ENCODE results near the gene TMEM9B.
"Not testable (repeated sequence)": the region's sequence is repeated elsewhere in the genome, so short reads cannot be mapped to it uniquely, and the experiment has no call there.

The TMEM9B gene

GRCh38 chr11:8973121-8973520 lies 8.9 kb upstream of the TMEM9B start:
- no peak for DNase-seq (ENCODE audit: low spot score)

GRCh38 chr11:8971924-8972316 lies 7.7 kb upstream of the TMEM9B start:
- DNase-seq (ENCODE audit: low spot score) = no peak

- no peak for DNase-seq (ENCODE audit: low spot score)
These were observed 7.1 kb upstream of the TMEM9B start for GRCh38 chr11:8971196-8971923.

DNA sequence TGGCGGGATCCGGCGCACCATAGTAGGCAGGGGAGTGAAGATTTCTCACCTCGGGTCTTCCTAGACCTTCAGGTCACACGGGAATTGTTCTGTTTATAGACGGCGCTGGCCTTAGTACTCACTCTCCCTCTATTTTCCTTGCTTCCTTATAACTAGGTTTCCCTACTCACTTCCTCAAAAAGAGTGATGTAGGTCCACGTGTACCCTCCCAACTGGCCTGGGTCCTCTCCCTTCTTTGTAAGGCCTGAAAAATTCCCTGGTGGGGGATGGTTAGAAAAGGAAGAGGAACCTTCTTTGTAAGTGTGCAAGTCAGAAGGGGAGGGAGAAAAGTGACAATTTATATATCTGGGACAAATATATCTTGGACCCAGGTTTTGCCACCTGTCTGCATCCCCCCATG lies 2.9 kb upstream of the TMEM9B start:
- DNase-seq (ENCODE audit: low spot score) = no peak

DNA sequence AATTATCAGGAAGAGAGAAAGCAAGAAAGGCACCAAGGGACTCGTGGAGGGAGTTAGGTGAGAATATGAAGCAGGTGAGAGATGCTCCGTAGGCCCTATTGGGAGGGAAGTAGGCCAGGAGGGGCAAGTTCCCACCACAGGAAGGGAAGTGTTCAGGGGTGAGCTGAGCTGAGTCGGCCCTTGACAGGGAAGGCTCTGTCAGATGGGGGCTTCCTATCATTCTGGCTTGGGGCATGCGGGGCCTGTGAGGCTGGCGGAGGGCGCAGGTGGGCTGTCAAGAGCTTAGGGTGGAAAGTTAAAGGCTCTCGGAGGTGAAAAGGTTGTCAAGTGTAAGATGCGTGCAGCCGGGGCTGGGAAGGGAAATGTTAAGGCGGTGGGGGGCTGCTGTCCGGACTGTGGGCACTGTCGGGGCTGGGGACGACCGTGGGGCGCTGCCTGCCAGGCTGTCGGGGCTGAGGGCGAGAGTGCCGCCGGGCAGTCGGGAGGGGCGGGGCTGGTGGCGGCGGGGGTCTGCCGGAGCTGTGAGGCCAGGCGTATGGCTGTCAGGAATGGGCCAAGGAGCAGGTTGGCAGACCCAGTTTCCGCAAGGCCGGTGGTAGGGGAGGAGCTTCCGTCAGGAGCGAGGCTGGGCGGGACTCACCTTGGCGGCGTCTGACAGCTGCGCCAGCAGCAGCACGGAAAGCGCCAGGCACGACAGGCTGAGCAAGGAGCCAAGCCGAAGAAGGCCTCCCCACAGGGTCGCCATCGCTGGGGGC lies 496 bp downstream of the TMEM9B start:
- DNase-seq (ENCODE audit: low spot score) = peak; percentile 77

DNA sequence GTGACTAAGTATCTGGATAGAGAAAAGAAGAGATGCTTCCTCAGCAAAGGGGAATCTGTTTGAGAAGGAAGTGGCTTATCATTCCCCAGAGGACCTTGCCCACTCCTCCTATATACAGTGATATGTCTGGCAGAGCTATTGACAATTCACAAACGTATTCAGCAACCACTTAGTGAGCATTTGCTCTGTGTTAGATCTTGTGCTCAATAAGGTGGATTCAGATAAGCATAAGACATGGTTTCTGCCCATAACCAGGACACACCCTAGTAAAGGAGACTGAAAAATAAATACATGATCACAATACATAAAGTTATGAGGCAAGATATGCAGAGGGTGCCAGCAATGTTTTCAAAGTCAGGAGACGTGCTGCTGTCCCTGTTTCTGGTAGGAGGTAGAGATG lies 1.4 kb downstream of the TMEM9B start:
- no peak for DNase-seq (ENCODE audit: low spot score)

- no peak for DNase-seq (ENCODE audit: low spot score)
These were observed 2.8 kb downstream of the TMEM9B start for GRCh38 chr11:8961401-8961800.

- DNase-seq (ENCODE audit: low spot score) = peak; percentile 88
These were observed 4.6 kb downstream of the TMEM9B start for GRCh38 chr11:8959546-8960166.

DNA sequence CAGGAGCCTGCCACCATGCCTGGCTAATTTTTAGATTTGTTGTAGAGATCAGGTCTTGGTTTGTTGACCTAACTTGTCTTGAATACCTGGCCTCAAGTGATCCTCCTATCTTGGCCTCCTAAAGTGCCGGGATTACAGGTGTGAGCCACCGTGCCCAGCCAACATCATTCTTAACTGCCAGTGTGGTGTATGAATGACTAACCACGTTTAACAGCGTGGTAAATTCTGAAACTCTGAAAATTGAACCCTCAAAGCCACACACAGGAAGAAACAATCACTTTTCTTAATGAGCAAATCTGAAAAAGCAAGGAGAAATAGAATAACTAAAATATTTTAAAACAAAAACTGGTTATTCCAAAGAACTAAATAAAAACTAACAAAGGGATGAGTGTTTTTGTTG lies 7.4 kb downstream of the TMEM9B start:
- no peak for DNase-seq (ENCODE audit: low spot score)

DNA sequence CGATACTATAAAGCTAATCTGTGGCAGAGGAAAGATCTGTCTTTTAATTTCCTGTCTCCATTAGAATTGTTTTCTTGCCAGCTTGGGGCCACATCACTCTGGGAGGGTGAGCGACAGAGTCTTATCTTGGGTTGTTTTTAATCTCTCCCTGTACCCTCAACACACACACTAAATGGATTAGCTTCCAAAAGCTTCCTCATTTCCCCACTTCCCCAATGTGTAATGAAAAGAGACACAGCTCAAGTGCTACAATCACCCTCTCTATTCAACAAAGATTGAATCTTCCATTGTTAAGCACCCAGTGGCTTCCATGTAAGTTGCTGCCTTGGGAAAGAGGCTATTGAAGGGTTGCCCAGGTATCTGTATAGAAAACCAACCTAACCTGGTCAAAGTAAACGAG lies 15.4 kb downstream of the TMEM9B start:
- DNase-seq (ENCODE audit: low spot score) = no peak

DNA sequence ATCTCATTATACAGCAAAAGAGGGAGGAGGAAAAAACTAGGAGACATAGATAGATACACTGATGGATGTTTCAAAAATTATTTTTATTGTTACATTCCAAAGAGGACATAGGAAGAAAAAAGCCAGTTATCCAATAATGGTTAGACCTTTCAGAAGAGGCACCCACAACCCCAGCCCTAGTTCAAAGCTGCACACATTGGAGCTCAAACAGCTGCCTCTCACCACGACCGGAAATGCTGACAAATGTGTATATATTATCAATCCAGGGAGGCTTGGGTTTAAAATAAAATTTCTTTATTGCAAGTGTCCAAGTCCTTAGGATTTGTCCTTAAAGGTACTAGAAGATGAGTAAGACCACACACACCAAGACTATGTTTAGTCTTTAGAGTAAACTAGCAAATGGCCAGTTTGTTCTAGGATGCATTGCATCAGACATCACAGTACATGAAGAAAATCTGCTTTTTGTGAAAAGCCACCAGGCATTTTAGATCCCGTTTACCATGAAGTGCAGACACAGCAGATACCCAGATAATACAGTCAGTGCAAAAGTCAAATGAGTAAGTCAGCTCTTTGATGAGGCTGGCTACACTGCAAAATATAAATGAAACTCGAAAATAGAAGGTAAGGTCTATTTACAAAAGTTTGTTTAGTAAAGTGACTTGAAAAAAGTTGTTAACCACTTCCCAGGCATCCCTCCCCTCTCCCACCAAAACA lies 16.9 kb downstream of the TMEM9B start:
- DNase-seq (ENCODE audit: low spot score) = no peak

DNA sequence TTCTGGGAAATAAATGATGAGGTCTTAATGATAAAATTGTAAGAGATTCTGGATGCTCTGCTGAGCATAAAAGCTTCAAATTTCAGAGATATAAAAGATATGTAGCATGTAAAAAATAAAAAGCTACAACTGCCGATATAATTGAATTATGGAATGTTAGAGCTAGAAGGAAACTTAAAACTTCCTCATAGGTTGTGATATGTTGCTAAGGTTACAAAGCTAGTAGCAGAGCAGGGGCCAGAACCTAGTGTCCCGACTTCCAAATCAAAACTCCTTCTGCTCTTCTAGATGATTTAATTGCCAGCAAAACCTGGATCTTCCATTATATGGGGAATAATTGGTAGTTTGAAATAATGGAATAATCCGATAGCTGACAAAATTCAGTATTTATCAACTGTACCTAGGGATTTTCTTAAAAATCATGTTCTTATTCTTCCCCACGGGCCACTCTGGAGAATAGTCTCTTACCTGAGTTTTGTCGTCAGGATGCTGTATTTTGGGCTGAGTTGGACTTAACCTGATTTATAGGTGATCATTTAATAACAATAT lies 21.6 kb downstream of the TMEM9B start, which contains the start of gene ASCL3:
Gene ASCL3 (minus strand): TSS at position 499 of the 549 bp plus-strand sequence. CDS start 4,855 bp downstream, outside the sequence.
- no peak for DNase-seq (ENCODE audit: low spot score)

GRCh38 chr11:8941341-8942103 lies 22.7 kb downstream of the TMEM9B start:
- no peak for DNase-seq (ENCODE audit: low spot score)

DNA sequence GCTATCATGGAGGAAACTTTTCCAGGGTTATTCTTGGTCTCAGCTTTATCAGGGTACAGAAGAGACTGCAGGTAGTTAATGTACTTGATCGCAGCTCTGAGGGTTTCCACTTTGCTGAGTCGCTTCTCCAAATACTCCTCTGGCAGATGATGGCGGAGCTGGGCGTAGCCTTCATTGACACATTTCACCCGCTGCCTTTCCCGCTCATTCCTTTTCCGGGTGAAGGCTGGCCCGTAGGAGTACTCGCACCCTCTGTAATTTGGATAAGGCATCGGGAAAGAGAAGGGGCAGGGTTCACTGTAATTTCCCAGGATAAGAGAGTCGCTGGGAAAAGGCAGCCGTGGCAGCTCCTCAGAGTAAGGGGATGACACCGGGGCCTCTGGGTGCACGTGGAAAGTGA lies 26.6 kb downstream of the TMEM9B start:
- DNase-seq (ENCODE audit: low spot score) = no peak

GRCh38 chr11:8937159-8937558 lies 27.1 kb downstream of the TMEM9B start:
- DNase-seq (ENCODE audit: low spot score) = no peak

GRCh38 chr11:8935789-8936188 lies 28.5 kb downstream of the TMEM9B start:
- DNase-seq (ENCODE audit: low spot score) = not testable (repeated sequence)

DNA sequence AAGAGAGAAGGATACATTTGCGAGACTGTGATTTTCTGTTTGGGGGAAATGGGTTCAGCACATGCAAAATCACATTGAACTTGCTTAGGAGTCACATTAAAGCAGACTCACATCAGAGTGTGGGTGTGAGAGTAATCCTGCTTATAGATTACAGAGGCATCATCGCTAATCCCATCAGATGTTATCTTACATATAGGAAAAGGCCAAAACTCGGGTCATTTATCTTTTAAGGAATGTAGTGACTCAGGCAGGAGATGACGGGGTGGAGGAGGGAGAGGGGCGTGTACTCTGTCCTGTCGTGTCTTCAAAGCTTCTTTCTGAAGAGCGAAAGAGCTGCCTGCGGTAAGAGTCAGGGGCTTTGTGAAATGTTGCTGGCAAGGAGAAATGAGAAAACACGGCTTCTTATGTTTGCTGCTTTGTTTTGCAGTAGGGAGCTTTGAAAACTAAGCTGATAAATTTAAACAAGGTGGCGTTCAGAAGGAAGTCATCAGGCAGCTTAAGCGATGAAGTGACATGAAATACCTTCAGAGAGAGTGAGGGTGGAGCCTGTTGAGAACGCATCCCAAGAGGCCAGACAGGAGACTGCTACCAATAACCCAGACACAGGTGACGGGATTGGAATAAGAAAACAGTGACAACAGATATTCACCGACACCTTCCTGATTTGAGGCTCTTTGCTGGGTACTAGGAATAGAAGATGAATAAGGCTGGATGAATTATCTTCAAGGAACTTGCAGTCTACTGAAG lies 29.3 kb downstream of the TMEM9B start:
- peak; percentile 77 for DNase-seq (ENCODE audit: low spot score)

- DNase-seq (ENCODE audit: low spot score) = no peak
These were observed 30.3 kb downstream of the TMEM9B start for GRCh38 chr11:8933931-8934330.

DNA sequence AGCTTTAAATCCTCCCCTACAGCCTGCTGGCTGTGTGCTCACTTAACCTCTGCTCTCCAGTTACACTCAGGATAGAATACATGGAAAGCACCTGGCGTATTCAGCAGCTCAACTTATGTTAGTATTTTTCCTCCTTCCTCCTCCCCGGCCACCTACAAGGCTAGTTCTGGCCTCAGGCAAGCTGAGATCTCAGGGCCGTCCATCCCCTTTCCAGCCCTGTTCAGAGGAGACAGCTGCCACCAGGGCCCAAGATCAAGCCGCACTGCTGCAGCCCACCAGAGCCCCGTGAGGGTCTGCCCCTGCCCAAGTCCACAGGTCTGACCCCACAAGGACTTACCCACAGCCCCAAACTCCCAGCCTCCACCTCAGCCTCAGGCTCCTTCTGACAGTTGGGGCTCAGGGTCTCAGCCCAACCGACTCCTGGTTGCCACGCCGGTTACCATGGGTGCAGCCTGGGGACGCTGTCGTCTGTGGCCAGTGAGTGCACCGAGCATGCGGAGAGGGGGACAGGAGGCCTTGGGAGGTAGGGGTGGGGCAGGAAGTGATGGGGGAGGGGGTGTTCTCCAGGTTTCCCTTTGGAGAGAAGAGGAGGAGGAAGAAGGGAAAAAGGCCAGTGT lies 31.6 kb downstream of the TMEM9B start, which contains the start of gene C11orf16:
Gene C11orf16 (minus strand): TSS at position 384 of the 617 bp plus-strand sequence. CDS start 639 bp downstream, outside the sequence.
- DNase-seq (ENCODE audit: low spot score) = no peak

Data from AG20443 (cell line).